Glutamatergic neuron (in vitro differentiated cells): ENCODE measurements around the gene LRP1-AS. TPM values are rescaled to one million over a fixed set of nuclear protein-coding genes. Genes with fewer than 3 reads are reported as not detected.

Experiments used
- DNase-seq: peaks from one replicate; pipeline ENCODE4 v3.0.0; 2022
- H3K27ac Mint-ChIP-seq: one replicate; pipeline ENCODE4 v1.8.0; 2020; ENCODE audit warnings: mild to moderate bottlenecking, mixed read lengths, inconsistent platforms; ENCODE audit not compliant: unreplicated experiment
- H3K27me3 Mint-ChIP-seq: one replicate; pipeline ENCODE4 v1.8.0; 2020; ENCODE audit warnings: mild to moderate bottlenecking, moderate library complexity, mixed read lengths, inconsistent platforms; ENCODE audit not compliant: unreplicated experiment
- H3K36me3 Mint-ChIP-seq: one replicate; pipeline ENCODE4 v1.8.0; 2020; ENCODE audit warnings: mild to moderate bottlenecking, mixed read lengths, inconsistent platforms; ENCODE audit not compliant: unreplicated experiment
- H3K4me1 Mint-ChIP-seq: one replicate; pipeline ENCODE4 v1.8.0; 2020; ENCODE audit warnings: mild to moderate bottlenecking, low read depth, mixed read lengths, inconsistent platforms; ENCODE audit not compliant: unreplicated experiment
- H3K4me3 Mint-ChIP-seq: one replicate; pipeline ENCODE4 v1.8.0; 2020; ENCODE audit warnings: mild to moderate bottlenecking, mixed read lengths, inconsistent platforms; ENCODE audit not compliant: unreplicated experiment
- H3K9me3 Mint-ChIP-seq: one replicate; pipeline ENCODE4 v1.8.0; 2020; ENCODE audit warnings: mild to moderate bottlenecking, moderate library complexity, mixed read lengths, inconsistent platforms; ENCODE audit not compliant: unreplicated experiment
- CTCF ChIP-seq: fragments of 200-600 bp; sonication (generic); IDR thresholded peaks from one replicate; pipeline ENCODE4 v1.5.0; 2021; ENCODE audit not compliant: partially characterized antibody, unreplicated experiment
- total RNA-seq: library from RNA; stranded (reverse); fragmentation: NEBNext Ultra II Directional; extraction: Animal tissue kit (Norgen Biotek cat#: 25700); gene quantifications from one replicate; pipeline ENCODE4 v1.2.1, GENCODE V29; 2021; ENCODE audit not compliant: unreplicated experiment

Gene LRP1-AS
- total RNA-seq, 1 donor from 2014 or later, result not detected

- no peak overlapping the region for H3K4me3 Mint-ChIP-seq
- peaks cover 4% of the 10 kb centered on the region for H3K27me3 Mint-ChIP-seq
- H3K4me1 Mint-ChIP-seq, result peaks cover 13% of the 10 kb centered on the region
- no peak for TF ChIP-seq CTCF
- no peaks in the 10 kb centered on the region for H3K9me3 Mint-ChIP-seq
- no peak overlapping the region for H3K27ac Mint-ChIP-seq
- DNase-seq, result no peak
- no peaks in the 10 kb centered on the region for H3K36me3 Mint-ChIP-seq
Measured at GRCh38 chr12:57138526-57139272, 8.7 kb downstream of the LRP1-AS start.

GRCh38 chr12:57135527-57136326 is 11.7 kb downstream of the LRP1-AS start:
- no peak for TF ChIP-seq CTCF
- H3K9me3 Mint-ChIP-seq, result no peaks in the 10 kb centered on the region
- H3K27me3 Mint-ChIP-seq, result peaks cover 4% of the 10 kb centered on the region
- H3K4me1 Mint-ChIP-seq, result peaks cover 26% of the 10 kb centered on the region
- no peak for DNase-seq
- H3K4me3 Mint-ChIP-seq, result no peak overlapping the region
- H3K36me3 Mint-ChIP-seq, result no peaks in the 10 kb centered on the region
- no peak overlapping the region for H3K27ac Mint-ChIP-seq

- no peaks in the 10 kb centered on the region for H3K36me3 Mint-ChIP-seq
- no peak overlapping the region for H3K4me3 Mint-ChIP-seq
- H3K27ac Mint-ChIP-seq, result no peak overlapping the region
- H3K9me3 Mint-ChIP-seq, result no peaks in the 10 kb centered on the region
- no peak for DNase-seq
- TF ChIP-seq CTCF, result no peak
- peaks cover 32% of the 10 kb centered on the region for H3K4me1 Mint-ChIP-seq
- H3K27me3 Mint-ChIP-seq, result peaks cover 4% of the 10 kb centered on the region
Measured at GRCh38 chr12:57134949-57135348, 12.5 kb downstream of the LRP1-AS start.

- peaks cover 4% of the 10 kb centered on the region for H3K27me3 Mint-ChIP-seq
- no peaks in the 10 kb centered on the region for H3K9me3 Mint-ChIP-seq
- no peak for TF ChIP-seq CTCF
- H3K27ac Mint-ChIP-seq, result no peak overlapping the region
- no peaks in the 10 kb centered on the region for H3K36me3 Mint-ChIP-seq
- H3K4me1 Mint-ChIP-seq, result peaks cover 31% of the 10 kb centered on the region
- H3K4me3 Mint-ChIP-seq, result no peak overlapping the region
- DNase-seq, result no peak
Measured at GRCh38 chr12:57133916-57134315, 13.5 kb downstream of the LRP1-AS start.
